Posterior vena cava (tissue), 2 donors: ENCODE results near the gene RIC3. TPM values are rescaled to one million over a fixed set of nuclear protein-coding genes. Genes with fewer than 3 reads are reported as not detected.
A peak's percentile ranks its signal among the peaks of the same experiment; 100 is the strongest.
"Not testable (repeated sequence)": the region's sequence is repeated elsewhere in the genome, so short reads cannot be mapped to it uniquely, and the experiment has no call there.

Experiments used
- DNase-seq: peaks from one replicate; pipeline ENCODE4 v3.0.0-alpha.2; 2020; ENCODE audit warnings: low spot score
- intact Hi-C, 2 donors: fragments of 100-400 bp; cut with DNase I; formaldehyde crosslinking; loops; one replicate each; pipeline versions ENCODE4 v1.14.1 to v1.14.2; 2022 to 2023
- total RNA-seq, 2 donors: library from RNA; stranded (reverse); fragmentation: NEBNext Ultra II Directional; extraction: Animal tissue kit (Norgen Biotek cat#: 25700); gene quantifications; one replicate each; pipeline ENCODE4 v1.2.1, GENCODE V29; 2021
- donor health status: DM: yes; HTN: yes; CAD: no.
- donor health status: DM: yes; HTN: yes; CAD: no.

The RIC3 gene
- total RNA-seq, 2 donors from 2014 or later, result 6.0 to 7.7 TPM

- intact Hi-C loops, result no loop called here
These were observed 24.0 kb upstream of the RIC3 start for GRCh38 chr11:8192896-8193209.

GRCh38 chr11:8192016-8192895, 23.4 kb upstream of the RIC3 start:
- DNase-seq, result peak; percentile 83
- intact Hi-C loops, result no loop called here

More at GRCh38 chr11:8192896-8193209, 24.0 kb upstream of the RIC3 start:
- DNase-seq, result no peak

GRCh38 chr11:8190431-8190830, 21.6 kb upstream of the RIC3 start:
- intact Hi-C loops, result no loop called here
- DNase-seq, result no peak

GRCh38 chr11:8186429-8186828, 17.6 kb upstream of the RIC3 start:
- intact Hi-C loops, result no loop called here
- no peak for DNase-seq

GRCh38 chr11:8183111-8183510, 14.3 kb upstream of the RIC3 start:
- intact Hi-C loops, result no loop called here
- no peak for DNase-seq

GRCh38 chr11:8180469-8180868, 11.6 kb upstream of the RIC3 start:
- DNase-seq, result no peak
- intact Hi-C loops, result no loop called here

GRCh38 chr11:8178297-8178696, 9.5 kb upstream of the RIC3 start:
- intact Hi-C loops, result no loop called here
- DNase-seq, result no peak

GRCh38 chr11:8177136-8177535, 8.3 kb upstream of the RIC3 start:
- no peak for DNase-seq
- intact Hi-C loops, result no loop called here

- DNase-seq, result no peak
- intact Hi-C loops, result no loop called here
These were observed 1.0 kb downstream of the RIC3 start for GRCh38 chr11:8167796-8168195.

GRCh38 chr11:8164746-8165145, 4.1 kb downstream of the RIC3 start:
- no peak for DNase-seq
- intact Hi-C loops, result no loop called here

GRCh38 chr11:8161627-8162304, 7.1 kb downstream of the RIC3 start:
- DNase-seq, intact Hi-C loops: not testable (repeated sequence)

GRCh38 chr11:8156877-8157276, 11.9 kb downstream of the RIC3 start:
- no peak for DNase-seq
- intact Hi-C loops, result no loop called here

- intact Hi-C loops, result no loop called here
- no peak for DNase-seq
These were observed 19.1 kb downstream of the RIC3 start for GRCh38 chr11:8149726-8150125.

- DNase-seq, result no peak
These were observed 30.3 kb downstream of the RIC3 start for GRCh38 chr11:8138526-8138925.

GRCh38 chr11:8127447-8127846, 41.4 kb downstream of the RIC3 start:
- intact Hi-C loops, result no loop called here
- no peak for DNase-seq

More at GRCh38 chr11:8138526-8138925, 30.3 kb downstream of the RIC3 start:
- intact Hi-C loops, result no loop called here

- intact Hi-C loops, result no loop called here
- no peak for DNase-seq
These were observed 42.1 kb downstream of the RIC3 start for GRCh38 chr11:8126649-8127289.

- intact Hi-C loops, result no loop called here
- DNase-seq, result no peak
These were observed 46.6 kb downstream of the RIC3 start for GRCh38 chr11:8122173-8122764.

GRCh38 chr11:8111636-8112035, 57.2 kb downstream of the RIC3 start:
- no peak for DNase-seq
- intact Hi-C loops, result no loop called here

GRCh38 chr11:8110396-8110795, 58.4 kb downstream of the RIC3 start:
- intact Hi-C loops, result no loop called here
- no peak for DNase-seq

- intact Hi-C loops, result no loop called here
- no peak for DNase-seq
These were observed 59.1 kb downstream of the RIC3 start for GRCh38 chr11:8109675-8110074.
